HG02610 (cell line): ENCODE results near the gene RO60.
"Not testable (repeated sequence)": the region's sequence is repeated elsewhere in the genome, so short reads cannot be mapped to it uniquely, and the experiment has no call there.

Experiments
- ATAC-seq: cut with Tn5 transposase; IDR thresholded peaks from one replicate; pipeline ENCODE4 v1.9.1; 2021; ENCODE audit warnings: mild to moderate bottlenecking, moderate library complexity; ENCODE audit not compliant: unreplicated experiment

Gene RO60

GRCh38 chr1:193059282-193060114, at the start of gene RO60, which contains the start of gene UCHL5:
RO60 (plus strand) TSS chr1:193059612; CDS start chr1:193069055, 9,443 bp downstream.
UCHL5 (minus strand) TSS chr1:193059360; CDS start chr1:193059260, 100 bp downstream.
- peak; percentile 95 for ATAC-seq

GRCh38 chr1:193011406-193011805, 48.0 kb upstream of the RO60 start:
- ATAC-seq: no peak

- ATAC-seq: no peak
Measured at GRCh38 chr1:193013005-193013404, 46.4 kb upstream of the RO60 start.

- no peak for ATAC-seq
Measured at GRCh38 chr1:193013707-193014106, 45.7 kb upstream of the RO60 start.

- ATAC-seq: no peak
Measured at GRCh38 chr1:193014400-193014799, 45.0 kb upstream of the RO60 start.

- no peak for ATAC-seq
Measured at GRCh38 chr1:193016788-193017187, 42.6 kb upstream of the RO60 start.

- peak; percentile 70 for ATAC-seq
Measured at GRCh38 chr1:193019442-193020026, 39.9 kb upstream of the RO60 start.

- no peak for ATAC-seq
Measured at GRCh38 chr1:193025218-193025617, 34.2 kb upstream of the RO60 start.

GRCh38 chr1:193030280-193030679, 29.1 kb upstream of the RO60 start:
- ATAC-seq: no peak

- no peak for ATAC-seq
Measured at GRCh38 chr1:193031431-193031830, 28.0 kb upstream of the RO60 start.

GRCh38 chr1:193032643-193033427, 26.6 kb upstream of the RO60 start:
- not testable (repeated sequence) for ATAC-seq

- no peak for ATAC-seq
Measured at GRCh38 chr1:193033610-193034009, 25.8 kb upstream of the RO60 start.

GRCh38 chr1:193036337-193037047, 22.9 kb upstream of the RO60 start:
- ATAC-seq: no peak

- no peak for ATAC-seq
Measured at GRCh38 chr1:193040011-193040410, 19.4 kb upstream of the RO60 start.

GRCh38 chr1:193042766-193043691, 16.4 kb upstream of the RO60 start:
- ATAC-seq: no peak

- not testable (repeated sequence) for ATAC-seq
Measured at GRCh38 chr1:193048913-193049312, 10.5 kb upstream of the RO60 start.

- no peak for ATAC-seq
Measured at GRCh38 chr1:193054169-193054675, 5.2 kb upstream of the RO60 start.

GRCh38 chr1:193058529-193059281, 707 bp upstream of the RO60 start:
- peak; percentile 51 for ATAC-seq

- ATAC-seq: no peak
Measured at GRCh38 chr1:193060115-193060403, 647 bp downstream of the RO60 start.
